Mesangial cell (primary cell): ENCODE measurements around the gene LYSET. TPM values are rescaled to one million over a fixed set of nuclear protein-coding genes. Genes with fewer than 3 reads are reported as not detected.

Experiments used
- total RNA-seq: library from RNA; depleted of rRNA; stranded (reverse); fragments of >200 nt; gene quantifications from 2 replicates; pipeline ENCODE4 v1.2.3, GENCODE V29; 2015

Gene LYSET, protein sequence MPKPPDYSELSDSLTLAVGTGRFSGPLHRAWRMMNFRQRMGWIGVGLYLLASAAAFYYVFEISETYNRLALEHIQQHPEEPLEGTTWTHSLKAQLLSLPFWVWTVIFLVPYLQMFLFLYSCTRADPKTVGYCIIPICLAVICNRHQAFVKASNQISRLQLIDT
- total RNA-seq: 4.6 and 7.4 TPM in 2 replicates

GRCh38 chr14:93184391-93185348, at the start of gene LYSET, which contains the start of gene MOAP1:
Gene LYSET, plus strand, starts transcription at chr14:93185317. Its CDS starts 89 bp downstream, at chr14:93185406.
Gene MOAP1, minus strand, starts transcription at chr14:93184897. Its CDS starts 655 bp downstream, at chr14:93184242.

GRCh38 chr14:93206793-93207467, 21.8 kb downstream of the LYSET start, which contains the start of the genes GON7 and UBR7:
Gene GON7, minus strand, starts transcription at chr14:93207065. Its CDS starts 28 bp downstream, at chr14:93207037.
Gene UBR7, plus strand, starts transcription at chr14:93207256. Its CDS starts 36 bp downstream, at chr14:93207292.

Other genes starting within 250 kb of the LYSET start
- 23.8 and 37.8 TPM in 2 replicates for gene ITPK1, start 69.4 kb upstream of the LYSET start, total RNA-seq
- gene MOAP1, start 420 bp upstream of the LYSET start, total RNA-seq: 10.8 and 27.6 TPM in 2 replicates
- 7.0 and 9.1 TPM in 2 replicates for gene GON7, start 21.7 kb downstream of the LYSET start, total RNA-seq
- gene UBR7, start 21.9 kb downstream of the LYSET start, total RNA-seq: 30.3 and 33.2 TPM in 2 replicates
- gene BTBD7, start 147.7 kb downstream of the LYSET start, total RNA-seq: 12.4 and 21.7 TPM in 2 replicates
- not detected in 2 replicates for gene COX8C, start 161.9 kb downstream of the LYSET start, total RNA-seq
- 0.13 TPM in 1 of 2 replicates, not detected in the other for gene UNC79, start 245.6 kb downstream of the LYSET start, total RNA-seq